ENCODE measurements around the gene PANX2.

Gene PANX2

DNA sequence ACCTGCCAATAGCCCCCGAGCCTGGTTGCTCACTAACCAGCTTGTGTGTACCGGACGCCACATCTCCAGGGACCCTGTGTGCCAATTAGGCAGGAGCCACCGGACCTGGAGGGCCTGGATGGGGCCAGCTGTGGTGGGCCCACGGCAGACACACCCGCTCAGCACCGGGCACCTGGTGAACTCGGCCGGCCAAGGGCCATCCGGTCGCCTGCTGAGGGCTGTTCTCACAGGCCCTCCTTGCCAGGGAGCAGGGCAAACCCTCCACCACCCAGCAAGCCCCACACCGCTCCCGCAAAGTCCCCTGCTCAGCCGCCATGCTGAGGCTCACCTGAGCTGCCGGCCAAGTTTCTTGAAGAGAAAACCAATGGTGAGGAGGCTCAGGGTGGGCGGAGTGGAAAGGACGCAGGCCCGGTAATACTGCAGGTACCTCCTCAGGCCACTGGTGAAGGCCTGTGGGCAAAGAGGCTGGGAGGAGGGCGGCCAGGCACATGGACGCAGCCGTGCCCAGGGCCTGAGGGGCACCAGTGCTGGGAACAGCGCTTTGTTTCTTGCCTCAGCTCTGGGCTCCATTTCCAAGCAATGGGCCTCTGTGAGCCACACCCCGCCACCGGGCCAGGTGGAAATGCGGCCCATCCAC, 57.2 kb downstream of the PANX2 start:
- DNase-seq (ENCODE audit: low read depth), result no peak
- no peak overlapping the region for H3K4me3 ChIP-seq (ENCODE audit: low read depth, low read length)
- TF ChIP-seq MYC (IDR thresholded peaks at IDR 0.05; ENCODE audit: low read depth, low read length), result no peak
- TF ChIP-seq, protein P1, sequence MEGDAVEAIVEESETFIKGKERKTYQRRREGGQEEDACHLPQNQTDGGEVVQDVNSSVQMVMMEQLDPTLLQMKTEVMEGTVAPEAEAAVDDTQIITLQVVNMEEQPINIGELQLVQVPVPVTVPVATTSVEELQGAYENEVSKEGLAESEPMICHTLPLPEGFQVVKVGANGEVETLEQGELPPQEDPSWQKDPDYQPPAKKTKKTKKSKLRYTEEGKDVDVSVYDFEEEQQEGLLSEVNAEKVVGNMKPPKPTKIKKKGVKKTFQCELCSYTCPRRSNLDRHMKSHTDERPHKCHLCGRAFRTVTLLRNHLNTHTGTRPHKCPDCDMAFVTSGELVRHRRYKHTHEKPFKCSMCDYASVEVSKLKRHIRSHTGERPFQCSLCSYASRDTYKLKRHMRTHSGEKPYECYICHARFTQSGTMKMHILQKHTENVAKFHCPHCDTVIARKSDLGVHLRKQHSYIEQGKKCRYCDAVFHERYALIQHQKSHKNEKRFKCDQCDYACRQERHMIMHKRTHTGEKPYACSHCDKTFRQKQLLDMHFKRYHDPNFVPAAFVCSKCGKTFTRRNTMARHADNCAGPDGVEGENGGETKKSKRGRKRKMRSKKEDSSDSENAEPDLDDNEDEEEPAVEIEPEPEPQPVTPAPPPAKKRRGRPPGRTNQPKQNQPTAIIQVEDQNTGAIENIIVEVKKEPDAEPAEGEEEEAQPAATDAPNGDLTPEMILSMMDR (IDR thresholded peaks at IDR 0.05; ENCODE audit: low read depth, low read length), result no peak
- no peak for TF ChIP-seq POLR2A (IDR thresholded peaks at IDR 0.05; ENCODE audit: extremely low read depth, insufficient read length)
- TF ChIP-seq, protein P2, sequence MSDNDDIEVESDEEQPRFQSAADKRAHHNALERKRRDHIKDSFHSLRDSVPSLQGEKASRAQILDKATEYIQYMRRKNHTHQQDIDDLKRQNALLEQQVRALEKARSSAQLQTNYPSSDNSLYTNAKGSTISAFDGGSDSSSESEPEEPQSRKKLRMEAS (IDR thresholded peaks at IDR 0.05; ENCODE audit: low read depth, low read length), result no peak

DNA sequence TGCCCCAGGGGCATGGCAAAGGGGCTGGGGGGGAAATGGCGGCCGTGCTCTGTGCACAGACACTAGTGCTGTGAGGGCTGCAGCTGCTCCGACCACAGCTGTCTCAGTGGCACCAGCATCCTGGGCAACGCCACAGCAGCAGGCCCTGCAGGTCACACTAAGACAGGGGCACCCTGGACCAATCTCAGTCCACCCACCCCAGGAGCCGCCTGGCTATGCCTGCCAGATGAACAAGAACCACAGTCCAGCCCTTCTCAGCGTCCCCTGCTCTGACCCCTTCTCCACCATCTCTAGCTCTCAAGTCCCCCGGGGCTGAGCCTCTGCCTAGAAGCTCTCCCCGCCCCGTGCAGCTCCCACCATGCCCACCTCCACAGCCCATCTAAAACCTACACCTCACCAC, 57.8 kb downstream of the PANX2 start:
- H3K4me3 ChIP-seq (ENCODE audit: low read depth, low read length), result no peak overlapping the region
- no peak for DNase-seq (ENCODE audit: low read depth)
- TF ChIP-seq MYC (IDR thresholded peaks at IDR 0.05; ENCODE audit: low read depth, low read length), result no peak
- TF ChIP-seq, protein P2 (IDR thresholded peaks at IDR 0.05; ENCODE audit: low read depth, low read length), result no peak
- TF ChIP-seq, protein P1 (IDR thresholded peaks at IDR 0.05; ENCODE audit: low read depth, low read length), result no peak
- no peak for TF ChIP-seq POLR2A (IDR thresholded peaks at IDR 0.05; ENCODE audit: extremely low read depth, insufficient read length)

DNA sequence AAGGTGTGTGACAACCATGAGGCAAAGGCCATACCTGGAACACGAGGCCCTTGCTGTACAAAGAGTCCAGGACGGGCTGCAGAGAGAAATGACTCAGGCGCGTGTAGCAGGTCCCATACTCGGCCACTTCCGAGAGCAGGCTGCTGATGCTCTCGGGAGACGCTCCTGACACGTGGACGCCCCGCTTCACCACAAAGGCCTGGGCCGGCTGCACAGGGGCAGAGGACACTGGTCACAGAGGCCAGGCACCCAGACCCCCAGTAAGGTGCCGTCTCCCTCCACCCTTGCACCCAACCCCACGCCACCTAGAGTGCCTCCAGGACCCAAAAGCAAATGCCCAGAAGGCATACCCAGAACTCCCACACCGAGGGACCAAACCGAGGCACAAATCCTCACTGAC, 58.8 kb downstream of the PANX2 start:
- no peak for DNase-seq (ENCODE audit: low read depth)
- TF ChIP-seq, protein P1 (IDR thresholded peaks at IDR 0.05; ENCODE audit: low read depth, low read length), result no peak
- TF ChIP-seq, protein P2 (IDR thresholded peaks at IDR 0.05; ENCODE audit: low read depth, low read length), result no peak
- TF ChIP-seq POLR2A (IDR thresholded peaks at IDR 0.05; ENCODE audit: extremely low read depth, insufficient read length), result no peak
- no peak for TF ChIP-seq MYC (IDR thresholded peaks at IDR 0.05; ENCODE audit: low read depth, low read length)
- no peak overlapping the region for H3K4me3 ChIP-seq (ENCODE audit: low read depth, low read length)
